H9 (cell line): Measurements from ENCODE around the gene NUMBL. TPM values are rescaled to one million over a fixed set of nuclear protein-coding genes. Genes with fewer than 3 reads are reported as not detected.

Experiments
- DNase-seq: peaks from one replicate; pipeline ENCODE4 v3.0.0-alpha.2; 2017
- H2AFZ ChIP-seq: one replicate; pipeline ENCODE4 v1.6.1; 2013; ENCODE audit warnings: mild to moderate bottlenecking, low read length, control low read depth, moderate library complexity
- H2AK5ac ChIP-seq: 2 replicates; pipeline ENCODE4 v1.6.1; 2013; ENCODE audit warnings: low read length, control low read depth, mixed read lengths; ENCODE audit not compliant: insufficient read length
- H2BK120ac ChIP-seq: one replicate; pipeline ENCODE4 v1.6.1; 2013; ENCODE audit warnings: low read depth, mild to moderate bottlenecking, low read length, control low read depth, inconsistent platforms; ENCODE audit not compliant: poor library complexity, severe bottlenecking
- H2BK12ac ChIP-seq: 2 replicates; pipeline ENCODE4 v1.6.1; 2013; ENCODE audit warnings: low read length, control low read depth, mixed read lengths, low read depth; ENCODE audit not compliant: insufficient read length
- H2BK15ac ChIP-seq: 2 replicates; pipeline ENCODE4 v1.6.1; 2013; ENCODE audit warnings: low read depth, low read length, control low read depth
- H2BK20ac ChIP-seq: one replicate; pipeline ENCODE4 v1.6.1; 2013; ENCODE audit warnings: low read depth, mild to moderate bottlenecking, low read length, control low read depth, inconsistent platforms; ENCODE audit not compliant: poor library complexity, severe bottlenecking
- H2BK5ac ChIP-seq: 2 replicates; pipeline ENCODE4 v1.6.1; 2013; ENCODE audit warnings: low read length, control low read depth, mixed read lengths; ENCODE audit not compliant: insufficient read length
- H3K14ac ChIP-seq: 2 replicates; pipeline ENCODE4 v1.6.1; 2013; ENCODE audit warnings: low read length, control low read depth; ENCODE audit not compliant: insufficient read depth
- H3K18ac ChIP-seq: 2 replicates; pipeline ENCODE4 v1.6.1; 2013; ENCODE audit warnings: low read depth, mild to moderate bottlenecking, mixed read lengths, low read length, control low read depth; ENCODE audit not compliant: insufficient read length
- H3K23ac ChIP-seq: 2 replicates; pipeline ENCODE4 v1.6.1; 2013; ENCODE audit warnings: low read length, control low read depth, mixed read lengths, low read depth; ENCODE audit not compliant: insufficient read length
- H3K23me2 ChIP-seq: 2 replicates; pipeline ENCODE4 v1.6.1; 2013; ENCODE audit warnings: low read depth, mild to moderate bottlenecking, mixed read lengths, low read length, control low read depth; ENCODE audit not compliant: insufficient read length, poor library complexity, severe bottlenecking
- H3K27ac ChIP-seq: 2 replicates; pipeline ENCODE4 v1.5.1; 2013; ENCODE audit warnings: low read length, control low read depth, mixed read lengths, low read depth; ENCODE audit not compliant: insufficient read length
- H3K27me3 ChIP-seq: 2 replicates; pipeline ENCODE4 v1.6.1; 2013; ENCODE audit warnings: low read length, control low read depth, inconsistent platforms; ENCODE audit not compliant: insufficient read depth
- H3K4ac ChIP-seq: 2 replicates; pipeline ENCODE4 v1.6.1; 2013; ENCODE audit warnings: low read depth, mild to moderate bottlenecking, control low read depth, inconsistent platforms, low read length, moderate library complexity
- H3K4me1 ChIP-seq: 2 replicates; pipeline ENCODE4 v1.6.1; 2013; ENCODE audit warnings: low read length, control low read depth, inconsistent platforms; ENCODE audit not compliant: insufficient read depth
- H3K4me2 ChIP-seq: 2 replicates; pipeline ENCODE4 v1.6.1; 2013; ENCODE audit warnings: low read length, control low read depth, mixed read lengths; ENCODE audit not compliant: insufficient read length, insufficient read depth
- H3K56ac ChIP-seq: 2 replicates; pipeline ENCODE4 v1.6.1; 2013; ENCODE audit warnings: low read depth, mild to moderate bottlenecking, mixed read lengths, low read length, control low read depth; ENCODE audit not compliant: insufficient read length
- H3K79me1 ChIP-seq: 2 replicates; pipeline ENCODE4 v1.6.1; 2013; ENCODE audit warnings: low read depth, mild to moderate bottlenecking, moderate library complexity, low read length, control low read depth, inconsistent platforms; ENCODE audit not compliant: insufficient read depth, poor library complexity, severe bottlenecking
- H3K79me2 ChIP-seq: 2 replicates; pipeline ENCODE4 v1.6.1; 2013; ENCODE audit warnings: low read length, control low read depth, inconsistent platforms; ENCODE audit not compliant: insufficient read depth
- H3K9ac ChIP-seq: 2 replicates; pipeline ENCODE4 v1.6.1; 2013; ENCODE audit warnings: low read length, control low read depth, mixed read lengths; ENCODE audit not compliant: insufficient read length; ENCODE audit errors: extremely low read depth
- H3K9me3 ChIP-seq: one replicate; pipeline ENCODE4 v1.6.1; 2013; ENCODE audit warnings: low read depth, low read length, inconsistent platforms; ENCODE audit not compliant: control insufficient read depth
- H3T11ph ChIP-seq: one replicate; pipeline ENCODE4 v1.6.1; 2013; ENCODE audit warnings: mild to moderate bottlenecking, low read length, control low read depth, inconsistent platforms
- H4K20me1 ChIP-seq: one replicate; pipeline ENCODE4 v1.6.1; 2013; ENCODE audit not compliant: control insufficient read depth, insufficient read length, insufficient read depth
- H4K5ac ChIP-seq: 2 replicates; pipeline ENCODE4 v1.6.1; 2013; ENCODE audit warnings: low read depth, mild to moderate bottlenecking, mixed read lengths, low read length, control low read depth; ENCODE audit not compliant: insufficient read length
- H4K8ac ChIP-seq: replicated peaks from 2 replicates; pipeline ENCODE4 v1.6.1; 2013; ENCODE audit warnings: low read length, control low read depth, mixed read lengths, low read depth; ENCODE audit not compliant: insufficient read length
- H4K91ac ChIP-seq: 2 replicates; pipeline ENCODE4 v1.6.1; 2013; ENCODE audit warnings: low read depth, mild to moderate bottlenecking, moderate library complexity, mixed read lengths, low read length, control low read depth; ENCODE audit not compliant: insufficient read length
- H3K27ac Mint-ChIP-seq, 3 experiments: 2 replicates in 2 of 3; 3 replicates in 1 of 3; pipeline ENCODE4 v1.8.0; 2020 to 2021; ENCODE audit warnings: mixed read lengths in 3 of 3, mild to moderate bottlenecking in 1 of 3, moderate library complexity in 1 of 3
- H3K27me3 Mint-ChIP-seq: 2 replicates; pipeline ENCODE4 v1.8.0; 2021; ENCODE audit warnings: low read depth, mild to moderate bottlenecking, moderate library complexity, mixed read lengths
- H3K36me3 Mint-ChIP-seq, 3 experiments: 2 replicates in 2 of 3; 3 replicates in 1 of 3; pipeline ENCODE4 v1.8.0; 2020 to 2021; ENCODE audit warnings: low read depth in 3 of 3, mixed read lengths in 3 of 3; ENCODE audit not compliant: insufficient read depth in 1 of 3
- H3K4me1 Mint-ChIP-seq, 2 experiments: 2 replicates each; pipeline ENCODE4 v1.8.0; 2020; ENCODE audit warnings: mixed read lengths in 2 of 2
- H3K4me3 Mint-ChIP-seq, 2 experiments: 2 replicates in 1 of 2; 3 replicates in 1 of 2; pipeline ENCODE4 v1.8.0; 2020 to 2021; ENCODE audit warnings: mild to moderate bottlenecking in 2 of 2, mixed read lengths in 2 of 2, moderate library complexity in 1 of 2
- H3K9me3 Mint-ChIP-seq, 2 experiments: 2 replicates in 1 of 2; 3 replicates in 1 of 2; pipeline ENCODE4 v1.8.0; 2020; ENCODE audit warnings: mild to moderate bottlenecking in 2 of 2, mixed read lengths in 2 of 2, moderate library complexity in 1 of 2
- CTCF ChIP-seq: fragments of 200-600 bp; sonication (generic); conservative IDR thresholded peaks from 3 replicates; pipeline ENCODE4 v1.8.0; 2021; ENCODE audit warnings: antibody characterized with exemption, mild to moderate bottlenecking
- WGBS: extraction: QIAGEN DNeasy Blood & Tissue Kit; methylation state at CpG from one replicate; pipeline ENCODE4 v1.1.7; 2013; ENCODE audit warnings: missing lambda C conversion rate, low lambda C conversion rate, mixed read lengths; ENCODE audit not compliant: insufficient read length; ENCODE audit errors: extremely low coverage; 5-methylcytosine and 5-hydroxymethylcytosine counted together
- total RNA-seq: library from RNA; stranded (reverse); gene quantifications from 2 replicates; pipeline ENCODE4 v1.2.1, GENCODE V29; 2021

Gene NUMBL
- total RNA-seq, 1 experiment from 2014 or later, result 34.5 TPM

- Histone ChIP-seq H4K8ac (no peak overlapping the region), H3K4ac (no peak overlapping the region), H4K91ac (no peak overlapping the region), H3K4me2 (no peak overlapping the region), H2BK12ac (no peak overlapping the region), H3K79me2 (no peaks in the 10 kb centered on the region), H3K56ac (no peak overlapping the region), H3K18ac (no peak overlapping the region), H3K14ac (no peak overlapping the region), H3K9ac (no peak overlapping the region), H2BK5ac (no peak overlapping the region), H2BK120ac (no peak overlapping the region), H3K79me1 (no peaks in the 10 kb centered on the region), H2BK20ac (no peak overlapping the region), H2AK5ac (no peak overlapping the region), H3K27ac (no peak overlapping the region), H3K27me3 (no peaks in the 10 kb centered on the region), H3T11ph (no peak overlapping the region), H3K23ac (no peak overlapping the region), H3K23me2 (no peaks in the 10 kb centered on the region), H4K5ac (no peak overlapping the region), H2BK15ac (no peak overlapping the region), H3K9me3 (no peaks in the 10 kb centered on the region), H2AFZ (no peak overlapping the region), H3K4me1 (no peaks in the 10 kb centered on the region), H4K20me1 (no peaks in the 10 kb centered on the region)
- DNase-seq, result no peak
- Mint-ChIP-seq H3K27me3 (no peaks in the 10 kb centered on the region), H3K36me3 (peaks cover 11 to 57% (median 50%) of the 10 kb centered on the region in 3 experiments), H3K4me3 (no peak overlapping the region), H3K9me3 (no peaks in the 10 kb centered on the region), H3K4me1 (no peaks in the 10 kb centered on the region), H3K27ac (no peak overlapping the region)
- WGBS, result no CpG with 5 or more reads among the region's 23 CpGs
- TF ChIP-seq CTCF, result no peak
Measured at GRCh38 chr19:40677156-40677555, 13.3 kb downstream of the NUMBL start.
